Neural cell (in vitro differentiated cells): ENCODE measurements around the gene CCNY. TPM values are rescaled to one million over a fixed set of nuclear protein-coding genes. Genes with fewer than 3 reads are reported as not detected.

Source experiments
- H2AFZ ChIP-seq: fragments of 200-600, 300-800 bp; sonication (generic), shearing (Covaris generic); 2 replicates; pipeline ENCODE4 v1.6.0; 2014; ENCODE audit warnings: low read depth, mild to moderate bottlenecking, antibody characterized with exemption, low read length, moderate library complexity
- H3F3A ChIP-seq: fragments of 200-600 bp; shearing (Covaris generic); 2 replicates; pipeline ENCODE4 v1.6.1; 2016; ENCODE audit warnings: mild to moderate bottlenecking, moderate library complexity, mixed read lengths, antibody characterized with exemption, low read length; ENCODE audit not compliant: insufficient read depth, poor library complexity, severe bottlenecking
- H3K27ac ChIP-seq: fragments of 200-600, 300-800 bp; sonication (generic), shearing (Covaris generic); 2 replicates; pipeline ENCODE4 v1.5.1; 2014; ENCODE audit warnings: mild to moderate bottlenecking, low read length, moderate library complexity
- H3K27me3 ChIP-seq: fragments of 300-800, 200-600 bp; sonication (generic), shearing (Covaris generic); 2 replicates; pipeline ENCODE4 v1.6.0; 2014; ENCODE audit warnings: mild to moderate bottlenecking, low read depth, low read length, moderate library complexity; ENCODE audit not compliant: insufficient read depth
- H3K36me3 ChIP-seq: fragments of 300-800, 200-600 bp; sonication (generic), shearing (Covaris generic); 2 replicates; pipeline ENCODE4 v1.5.1; 2014; ENCODE audit warnings: mild to moderate bottlenecking, antibody characterized with exemption, low read length, moderate library complexity; ENCODE audit not compliant: insufficient read depth
- H3K4me2 ChIP-seq: fragments of 300-800, 200-600 bp; sonication (generic), shearing (Covaris generic); 2 replicates; pipeline ENCODE4 v1.6.0; 2014; ENCODE audit warnings: mild to moderate bottlenecking, low read length
- H3K4me3 ChIP-seq: fragments of 300-800, 200-600 bp; sonication (generic), shearing (Covaris generic); 2 replicates; pipeline ENCODE4 v1.5.1; 2014; ENCODE audit warnings: mild to moderate bottlenecking, low read length, moderate library complexity
- H3K79me2 ChIP-seq: fragments of 200-600 bp; shearing (Covaris generic); replicated peaks from 2 replicates; pipeline ENCODE4 v1.6.0; 2014; ENCODE audit warnings: mild to moderate bottlenecking, low read length, moderate library complexity; ENCODE audit not compliant: insufficient read depth
- H3K9ac ChIP-seq: fragments of 300-800, 200-600 bp; sonication (generic), shearing (Covaris generic); 2 replicates; pipeline ENCODE4 v1.6.1; 2016; ENCODE audit warnings: mild to moderate bottlenecking, low read length, mixed read lengths
- H3K9me2 ChIP-seq: fragments of 200-600 bp; shearing (Covaris generic); 2 replicates; pipeline ENCODE4 v1.6.1; 2016; ENCODE audit warnings: mild to moderate bottlenecking, low read length, mixed read lengths; ENCODE audit not compliant: insufficient read depth
- H3K9me3 ChIP-seq: fragments of 200-600, 300-800 bp; sonication (generic), shearing (Covaris generic); 2 replicates; pipeline ENCODE4 v1.6.1; 2016; ENCODE audit warnings: mild to moderate bottlenecking, mixed run types, low read length, moderate library complexity, mixed read lengths
- H4K20me1 ChIP-seq: fragments of 200-600 bp; shearing (Covaris generic); 2 replicates; pipeline ENCODE4 v1.6.1; 2016; ENCODE audit warnings: mild to moderate bottlenecking, mixed run types; ENCODE audit not compliant: insufficient read depth
- EP300 ChIP-seq: fragments of 450-650 bp; conservative IDR thresholded peaks from 2 replicates; pipeline ENCODE4 v1.6.1; 2014; ENCODE audit warnings: antibody characterized with exemption, mild to moderate bottlenecking, moderate library complexity; ENCODE audit not compliant: poor library complexity, severe bottlenecking
- EZH2 ChIP-seq: fragments of 200-600, 300-800 bp; shearing (Covaris generic), sonication (generic); IDR thresholded peaks from 2 replicates; pipeline ENCODE4 v1.6.1; 2014; ENCODE audit warnings: antibody characterized with exemption, low read length, borderline replicate concordance, mild to moderate bottlenecking; ENCODE audit not compliant: insufficient read depth, poor library complexity, severe bottlenecking
- MXI1 ChIP-seq: fragments of 450-650 bp; conservative IDR thresholded peaks from 2 replicates; pipeline ENCODE4 v1.6.1; 2014; ENCODE audit warnings: antibody characterized with exemption, mild to moderate bottlenecking; ENCODE audit not compliant: poor library complexity, severe bottlenecking
- POLR2AphosphoS5 ChIP-seq: IDR thresholded peaks from 2 replicates; pipeline ENCODE4 v1.6.1; 2012
- RAD21 ChIP-seq: fragments of 450-650 bp; conservative IDR thresholded peaks from 2 replicates; pipeline ENCODE4 v1.6.1; 2014; ENCODE audit warnings: antibody characterized with exemption, mild to moderate bottlenecking, moderate library complexity
- SMC3 ChIP-seq: fragments of 450-650 bp; conservative IDR thresholded peaks from 2 replicates; pipeline ENCODE4 v1.6.1; 2014; ENCODE audit warnings: antibody characterized with exemption, mild to moderate bottlenecking, moderate library complexity; ENCODE audit not compliant: poor library complexity
- TAF1 ChIP-seq: IDR thresholded peaks from 2 replicates; pipeline ENCODE4 v1.6.1; 2012; ENCODE audit warnings: low read depth
- polyA plus RNA-seq: library from polyadenylated mRNA; depleted of rRNA; stranded (reverse); fragments of >200 nt; gene quantifications from 2 replicates; pipeline ENCODE4 v1.2.3, GENCODE V29; 2014
- TF ChIP-seq, protein P1 (sequence below): fragments of 450-650 bp; IDR thresholded peaks from 2 replicates; pipeline ENCODE4 v1.5.1; 2014; ENCODE audit warnings: antibody characterized with exemption, mild to moderate bottlenecking, moderate library complexity; ENCODE audit not compliant: poor library complexity, severe bottlenecking
- TF ChIP-seq, protein P2 (sequence below): IDR thresholded peaks from 2 replicates; pipeline ENCODE4 v1.6.1; 2012; ENCODE audit warnings: borderline replicate concordance

Gene CCNY
- polyA plus RNA-seq, 1 donor from 2014 or later, result 36.4 TPM

DNA sequence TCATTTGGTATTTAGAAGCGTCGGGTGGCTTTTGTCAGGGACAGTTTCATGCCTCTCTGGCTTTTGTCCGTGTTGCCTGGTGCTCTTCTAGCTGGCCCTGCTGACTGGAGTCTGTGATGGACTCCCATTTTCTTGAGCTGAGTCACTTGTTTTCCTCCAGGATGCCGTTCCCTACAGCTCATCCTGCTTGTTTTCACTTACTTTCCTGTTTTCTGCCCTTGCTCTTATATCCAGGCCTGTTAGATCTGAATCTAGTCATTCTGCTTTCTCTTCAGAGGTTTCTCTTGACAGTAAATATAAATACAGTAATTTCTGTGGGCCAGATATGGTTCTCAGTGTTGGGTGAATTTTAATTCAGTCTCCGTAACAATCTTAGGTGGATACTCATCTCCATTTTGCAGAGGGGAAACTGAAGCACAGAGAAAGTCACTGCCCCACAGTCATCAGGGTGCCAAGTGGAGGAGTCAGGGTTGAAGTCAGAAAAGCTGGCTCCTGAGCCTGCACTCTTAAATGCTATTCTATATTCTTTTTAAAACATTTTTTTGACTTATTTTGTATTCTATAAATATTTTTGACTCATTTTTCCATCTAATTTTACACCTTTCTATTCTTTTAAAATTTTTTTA, 85.4 kb downstream of the CCNY start:
- H3K79me2 ChIP-seq, result peaks cover 13% of the 10 kb centered on the region
- no peak overlapping the region for H3K4me2 ChIP-seq
- no peaks in the 10 kb centered on the region for H3K9me3 ChIP-seq
- TF ChIP-seq EP300, result no peak
- TF ChIP-seq RAD21, result no peak
- H3K4me3 ChIP-seq, result no peak overlapping the region
- no peaks in the 10 kb centered on the region for H3K9me2 ChIP-seq
- H3K27ac ChIP-seq, result no peak overlapping the region
- H3K36me3 ChIP-seq, result no peaks in the 10 kb centered on the region
- H3K27me3 ChIP-seq, result no peaks in the 10 kb centered on the region
- H2AFZ ChIP-seq, result no peak overlapping the region
- no peaks in the 10 kb centered on the region for H4K20me1 ChIP-seq
- H3K9ac ChIP-seq, result no peak overlapping the region
- H3F3A ChIP-seq, result no peaks in the 10 kb centered on the region

DNA sequence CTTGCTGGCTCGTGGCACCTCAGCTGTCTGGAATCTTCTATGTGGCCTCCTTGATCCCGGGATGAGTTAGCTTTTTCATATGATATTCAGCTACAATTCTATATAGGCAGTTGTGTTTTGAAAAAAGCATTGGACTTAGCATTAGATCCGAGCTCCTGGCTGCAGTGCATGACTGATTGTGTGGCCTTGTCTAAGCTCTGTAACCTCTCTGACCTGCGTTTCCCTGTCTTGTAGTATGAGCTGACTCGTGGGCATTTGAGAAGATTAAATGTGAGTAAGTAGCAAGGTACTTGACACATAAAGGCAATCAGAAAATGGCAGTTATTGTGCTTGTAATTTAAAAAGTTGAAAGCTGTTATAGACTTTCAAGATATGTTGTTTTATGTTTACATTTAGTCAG, 85.9 kb downstream of the CCNY start:
- Histone ChIP-seq H3K27ac (no peak overlapping the region), H3K9ac (no peak overlapping the region), H3K36me3 (no peaks in the 10 kb centered on the region), H3F3A (no peaks in the 10 kb centered on the region), H3K79me2 (peaks cover 17% of the 10 kb centered on the region), H3K9me2 (no peaks in the 10 kb centered on the region), H3K4me2 (no peak overlapping the region), H3K4me3 (no peak overlapping the region), H4K20me1 (no peaks in the 10 kb centered on the region), H3K9me3 (no peaks in the 10 kb centered on the region), H3K27me3 (no peaks in the 10 kb centered on the region), H2AFZ (no peak overlapping the region)
- TF ChIP-seq, protein P1, sequence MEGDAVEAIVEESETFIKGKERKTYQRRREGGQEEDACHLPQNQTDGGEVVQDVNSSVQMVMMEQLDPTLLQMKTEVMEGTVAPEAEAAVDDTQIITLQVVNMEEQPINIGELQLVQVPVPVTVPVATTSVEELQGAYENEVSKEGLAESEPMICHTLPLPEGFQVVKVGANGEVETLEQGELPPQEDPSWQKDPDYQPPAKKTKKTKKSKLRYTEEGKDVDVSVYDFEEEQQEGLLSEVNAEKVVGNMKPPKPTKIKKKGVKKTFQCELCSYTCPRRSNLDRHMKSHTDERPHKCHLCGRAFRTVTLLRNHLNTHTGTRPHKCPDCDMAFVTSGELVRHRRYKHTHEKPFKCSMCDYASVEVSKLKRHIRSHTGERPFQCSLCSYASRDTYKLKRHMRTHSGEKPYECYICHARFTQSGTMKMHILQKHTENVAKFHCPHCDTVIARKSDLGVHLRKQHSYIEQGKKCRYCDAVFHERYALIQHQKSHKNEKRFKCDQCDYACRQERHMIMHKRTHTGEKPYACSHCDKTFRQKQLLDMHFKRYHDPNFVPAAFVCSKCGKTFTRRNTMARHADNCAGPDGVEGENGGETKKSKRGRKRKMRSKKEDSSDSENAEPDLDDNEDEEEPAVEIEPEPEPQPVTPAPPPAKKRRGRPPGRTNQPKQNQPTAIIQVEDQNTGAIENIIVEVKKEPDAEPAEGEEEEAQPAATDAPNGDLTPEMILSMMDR, result no peak
- TF ChIP-seq TAF1, result no peak
- TF ChIP-seq RAD21, result no peak
- TF ChIP-seq POLR2AphosphoS5, result no peak
- no peak for TF ChIP-seq EZH2
- TF ChIP-seq EP300, result no peak
- TF ChIP-seq, protein P2, sequence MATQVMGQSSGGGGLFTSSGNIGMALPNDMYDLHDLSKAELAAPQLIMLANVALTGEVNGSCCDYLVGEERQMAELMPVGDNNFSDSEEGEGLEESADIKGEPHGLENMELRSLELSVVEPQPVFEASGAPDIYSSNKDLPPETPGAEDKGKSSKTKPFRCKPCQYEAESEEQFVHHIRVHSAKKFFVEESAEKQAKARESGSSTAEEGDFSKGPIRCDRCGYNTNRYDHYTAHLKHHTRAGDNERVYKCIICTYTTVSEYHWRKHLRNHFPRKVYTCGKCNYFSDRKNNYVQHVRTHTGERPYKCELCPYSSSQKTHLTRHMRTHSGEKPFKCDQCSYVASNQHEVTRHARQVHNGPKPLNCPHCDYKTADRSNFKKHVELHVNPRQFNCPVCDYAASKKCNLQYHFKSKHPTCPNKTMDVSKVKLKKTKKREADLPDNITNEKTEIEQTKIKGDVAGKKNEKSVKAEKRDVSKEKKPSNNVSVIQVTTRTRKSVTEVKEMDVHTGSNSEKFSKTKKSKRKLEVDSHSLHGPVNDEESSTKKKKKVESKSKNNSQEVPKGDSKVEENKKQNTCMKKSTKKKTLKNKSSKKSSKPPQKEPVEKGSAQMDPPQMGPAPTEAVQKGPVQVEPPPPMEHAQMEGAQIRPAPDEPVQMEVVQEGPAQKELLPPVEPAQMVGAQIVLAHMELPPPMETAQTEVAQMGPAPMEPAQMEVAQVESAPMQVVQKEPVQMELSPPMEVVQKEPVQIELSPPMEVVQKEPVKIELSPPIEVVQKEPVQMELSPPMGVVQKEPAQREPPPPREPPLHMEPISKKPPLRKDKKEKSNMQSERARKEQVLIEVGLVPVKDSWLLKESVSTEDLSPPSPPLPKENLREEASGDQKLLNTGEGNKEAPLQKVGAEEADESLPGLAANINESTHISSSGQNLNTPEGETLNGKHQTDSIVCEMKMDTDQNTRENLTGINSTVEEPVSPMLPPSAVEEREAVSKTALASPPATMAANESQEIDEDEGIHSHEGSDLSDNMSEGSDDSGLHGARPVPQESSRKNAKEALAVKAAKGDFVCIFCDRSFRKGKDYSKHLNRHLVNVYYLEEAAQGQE, result no peak
- TF ChIP-seq SMC3, result no peak
- TF ChIP-seq MXI1, result no peak
